Measurements from ENCODE around the gene NIN. TPM values are rescaled to one million over a fixed set of nuclear protein-coding genes. Genes with fewer than 3 reads are reported as not detected.

Gene NIN
- total RNA-seq, 4 donors from 2014 or later: 9.4 to 66.3 (median 26.5) TPM

- intact Hi-C loops (cut with DNase I; ENCODE audit: low total_unique reads) (no loop called here), in situ Hi-C loops (cut with MboI; ENCODE audit: low pct_ligation_motif_present in 1 of 4, low pct_unique_long_range_greater_than_20kb in 1 of 4, low sequenced_read_pairs in 3 of 4) (no loop called here)
- no peaks in the 10 kb centered on the region for H3K9me3 ChIP-seq
- H3K27ac ChIP-seq: peak overlapping the region; percentile 94
- H3K36me3 ChIP-seq: no peaks in the 10 kb centered on the region
- TF ChIP-seq CTCF (IDR thresholded peaks at IDR 0.05) (no peak), EP300 (IDR thresholded peaks at IDR 0.05; ENCODE audit: low read depth) (no peak), POLR2A (IDR thresholded peaks at IDR 0.05) (no peak), POLR2AphosphoS5 (IDR thresholded peaks at IDR 0.05) (no peak)
- no peaks in the 10 kb centered on the region for H3K27me3 ChIP-seq
- H3K4me1 ChIP-seq: peaks cover 5 to 31% (median 21%) of the 10 kb centered on the region in 4 donors
- WGBS, 2 donors (ENCODE audit: low coverage in 1 of 2): 18 to 25% methylated on average over 10 to 14 of the region's 14 CpGs
- H3K4me3 ChIP-seq: peak overlapping the region in 3 of 4 donors; percentile 92 to 98 (median 98)
- no peak for DNase-seq
These were observed 1.4 kb downstream of the NIN start for GRCh38 chr14:50829489-50830043.

- 73 to 77% methylated on average over 7 to 10 of the region's 10 CpGs for WGBS, 2 donors (ENCODE audit: low coverage in 1 of 2)
- in situ Hi-C loops (cut with MboI; ENCODE audit: low pct_ligation_motif_present in 1 of 4, low pct_unique_long_range_greater_than_20kb in 1 of 4, low sequenced_read_pairs in 3 of 4): no loop called here
- Histone ChIP-seq H3K36me3 (no peaks in the 10 kb centered on the region), H3K4me1 (peaks cover 5 to 35% (median 21%) of the 10 kb centered on the region in 4 donors), H3K4me3 (peak overlapping the region in 1 of 4 donors; percentile 98), H3K9me3 (no peaks in the 10 kb centered on the region), H3K27me3 (no peaks in the 10 kb centered on the region), H3K27ac (peak overlapping the region in 1 of 4 donors; percentile 94)
- TF ChIP-seq POLR2A (IDR thresholded peaks at IDR 0.05): no peak
- TF ChIP-seq CTCF (IDR thresholded peaks at IDR 0.05): no peak
- TF ChIP-seq EP300 (IDR thresholded peaks at IDR 0.05; ENCODE audit: low read depth): no peak
- TF ChIP-seq POLR2AphosphoS5 (IDR thresholded peaks at IDR 0.05): no peak
- intact Hi-C loops (cut with DNase I; ENCODE audit: low total_unique reads): no loop called here
- no peak for DNase-seq
These were observed 2.1 kb downstream of the NIN start for GRCh38 chr14:50828721-50829488.

GRCh38 chr14:50826681-50827080 is 4.3 kb downstream of the NIN start:
- H3K4me1 ChIP-seq: peaks cover 3 to 39% (median 18%) of the 10 kb centered on the region in 4 donors
- intact Hi-C loops (cut with DNase I; ENCODE audit: low total_unique reads): no loop called here
- in situ Hi-C loops (cut with MboI; ENCODE audit: low pct_ligation_motif_present in 1 of 4, low pct_unique_long_range_greater_than_20kb in 1 of 4, low sequenced_read_pairs in 3 of 4): no loop called here
- WGBS, 2 donors (ENCODE audit: low coverage in 1 of 2): 94 to 100% methylated on average over 3 to 8 of the region's 8 CpGs
- no peaks in the 10 kb centered on the region for H3K27me3 ChIP-seq
- no peaks in the 10 kb centered on the region for H3K36me3 ChIP-seq
- DNase-seq: no peak
- H3K4me3 ChIP-seq: no peak overlapping the region
- no peaks in the 10 kb centered on the region for H3K9me3 ChIP-seq
- TF ChIP-seq POLR2A (IDR thresholded peaks at IDR 0.05): no peak
- TF ChIP-seq POLR2AphosphoS5 (IDR thresholded peaks at IDR 0.05): no peak
- TF ChIP-seq EP300 (IDR thresholded peaks at IDR 0.05; ENCODE audit: low read depth): no peak
- TF ChIP-seq CTCF (IDR thresholded peaks at IDR 0.05): no peak
- H3K27ac ChIP-seq: no peak overlapping the region

- in situ Hi-C loops (cut with MboI; ENCODE audit: low pct_ligation_motif_present in 1 of 4, low pct_unique_long_range_greater_than_20kb in 1 of 4, low sequenced_read_pairs in 3 of 4): no loop called here
These were observed 5.7 kb downstream of the NIN start for GRCh38 chr14:50825307-50825706.

More at GRCh38 chr14:50825307-50825706, 5.7 kb downstream of the NIN start:
- TF ChIP-seq POLR2AphosphoS5 (IDR thresholded peaks at IDR 0.05) (no peak), POLR2A (IDR thresholded peaks at IDR 0.05) (no peak), EP300 (IDR thresholded peaks at IDR 0.05; ENCODE audit: low read depth) (no peak), CTCF (IDR thresholded peaks at IDR 0.05) (no peak)
- Histone ChIP-seq H3K9me3 (no peaks in the 10 kb centered on the region), H3K4me3 (no peak overlapping the region), H3K27me3 (no peaks in the 10 kb centered on the region), H3K4me1 (peaks cover 2 to 46% (median 16%) of the 10 kb centered on the region in 4 donors), H3K27ac (no peak overlapping the region), H3K36me3 (no peaks in the 10 kb centered on the region)
- DNase-seq: no peak
- intact Hi-C loops (cut with DNase I; ENCODE audit: low total_unique reads): no loop called here
- WGBS, 2 donors (ENCODE audit: low coverage in 1 of 2): 86 to 94% methylated on average over 1 of the region's 1 CpG

Measured in transverse colon (tissue), 4 donors.